GM20000 (cell line): ENCODE measurements around the gene CDKL4.

ENCODE experiments used
- DNase-seq: peaks from one replicate; pipeline ENCODE4 v3.0.0; 2012; ENCODE audit warnings: low spot score
- TF ChIP-seq, protein P1 (sequence below): IDR thresholded peaks from 2 replicates; pipeline ENCODE4 v1.5.1; 2012; ENCODE audit warnings: mild to moderate bottlenecking, control low read depth; ENCODE audit errors: extremely low read depth, missing control alignments

CDKL4 gene

DNA sequence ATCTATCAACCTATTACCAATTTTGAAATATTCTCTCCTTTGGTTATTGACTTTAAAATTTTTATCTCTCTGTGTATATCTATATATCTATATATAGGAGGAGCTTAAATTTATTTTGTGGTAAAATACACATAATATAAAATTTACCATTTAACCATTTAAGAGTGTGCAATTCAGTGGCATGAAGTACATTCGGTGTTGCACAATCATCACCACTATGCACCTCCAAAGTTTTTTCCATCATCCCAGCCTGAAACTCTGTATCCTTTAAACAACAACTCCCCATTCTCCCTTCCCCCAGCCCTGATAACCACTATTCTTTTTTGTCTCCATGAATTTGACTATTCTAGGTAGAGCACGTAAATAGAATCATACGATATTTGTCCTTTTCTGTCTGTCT is 49.1 kb downstream of the CDKL4 start:
- DNase-seq = no peak
- TF ChIP-seq, protein P1, sequence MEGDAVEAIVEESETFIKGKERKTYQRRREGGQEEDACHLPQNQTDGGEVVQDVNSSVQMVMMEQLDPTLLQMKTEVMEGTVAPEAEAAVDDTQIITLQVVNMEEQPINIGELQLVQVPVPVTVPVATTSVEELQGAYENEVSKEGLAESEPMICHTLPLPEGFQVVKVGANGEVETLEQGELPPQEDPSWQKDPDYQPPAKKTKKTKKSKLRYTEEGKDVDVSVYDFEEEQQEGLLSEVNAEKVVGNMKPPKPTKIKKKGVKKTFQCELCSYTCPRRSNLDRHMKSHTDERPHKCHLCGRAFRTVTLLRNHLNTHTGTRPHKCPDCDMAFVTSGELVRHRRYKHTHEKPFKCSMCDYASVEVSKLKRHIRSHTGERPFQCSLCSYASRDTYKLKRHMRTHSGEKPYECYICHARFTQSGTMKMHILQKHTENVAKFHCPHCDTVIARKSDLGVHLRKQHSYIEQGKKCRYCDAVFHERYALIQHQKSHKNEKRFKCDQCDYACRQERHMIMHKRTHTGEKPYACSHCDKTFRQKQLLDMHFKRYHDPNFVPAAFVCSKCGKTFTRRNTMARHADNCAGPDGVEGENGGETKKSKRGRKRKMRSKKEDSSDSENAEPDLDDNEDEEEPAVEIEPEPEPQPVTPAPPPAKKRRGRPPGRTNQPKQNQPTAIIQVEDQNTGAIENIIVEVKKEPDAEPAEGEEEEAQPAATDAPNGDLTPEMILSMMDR = no peak

DNA sequence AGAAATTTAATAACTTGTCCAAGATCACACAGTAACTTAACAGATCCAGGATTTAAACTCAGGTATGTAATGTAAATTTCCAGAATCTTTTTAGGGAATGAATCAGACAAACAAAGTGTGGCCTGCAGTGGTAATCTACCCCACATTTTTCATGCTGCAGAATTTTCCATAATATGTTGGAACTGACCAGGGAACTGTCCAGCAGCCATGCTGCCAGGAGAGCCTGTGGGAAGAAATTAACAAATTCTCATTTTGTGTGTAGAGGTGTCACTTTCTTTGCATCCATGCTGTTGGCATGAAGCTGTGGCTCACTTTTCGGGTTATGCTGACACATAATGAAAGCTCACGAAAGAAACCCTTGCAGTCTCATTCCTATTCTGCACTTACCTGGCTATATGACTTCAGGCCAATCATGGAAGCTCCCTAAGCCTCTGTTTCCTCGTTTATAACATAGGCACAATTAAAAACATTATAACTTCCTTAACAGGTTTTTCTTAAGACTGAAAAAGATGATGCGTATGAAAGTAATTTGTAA is 54.7 kb downstream of the CDKL4 start:
- TF ChIP-seq, protein P1 = no peak

DNA sequence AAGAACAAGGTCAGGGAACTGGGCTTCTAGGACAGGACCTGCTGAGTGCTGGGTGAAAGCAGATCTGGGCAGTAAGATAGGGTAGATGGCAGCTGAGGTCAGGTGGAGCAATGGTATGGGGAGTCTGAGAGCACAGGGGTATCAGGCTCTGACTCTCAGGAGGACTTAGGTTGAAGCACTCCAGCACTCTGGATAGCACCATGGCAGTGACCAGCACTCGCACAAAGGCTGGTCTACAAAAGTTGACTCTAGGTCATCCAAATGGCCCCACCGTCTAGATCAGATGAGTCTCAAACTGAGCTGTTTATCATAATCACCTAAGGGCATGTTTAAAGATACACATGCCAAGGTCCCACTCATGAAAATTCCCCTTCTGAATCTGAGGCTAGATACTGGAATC is 60.1 kb downstream of the CDKL4 start:
- DNase-seq = no peak
- TF ChIP-seq, protein P1 = no peak

More for the DNA sequence above, 54.7 kb downstream of the CDKL4 start:
- DNase-seq = no peak

GRCh38 chr2:39181297-39181696 is 62.5 kb downstream of the CDKL4 start:
- TF ChIP-seq, protein P1 = no peak

GRCh38 chr2:39179974-39180960 is 63.5 kb downstream of the CDKL4 start:
- TF ChIP-seq, protein P1 = no peak
- DNase-seq = no peak

More at GRCh38 chr2:39181297-39181696, 62.5 kb downstream of the CDKL4 start:
- no peak for DNase-seq

- TF ChIP-seq, protein P1 = no peak
- DNase-seq = no peak
These were observed 65.0 kb downstream of the CDKL4 start for GRCh38 chr2:39178756-39179155.

GRCh38 chr2:39176997-39177396 is 66.8 kb downstream of the CDKL4 start:
- TF ChIP-seq, protein P1 = no peak
- no peak for DNase-seq
